EL (cell line): Measurements from ENCODE around the gene NEU4.
A peak's percentile ranks its signal among the peaks of the same experiment; 100 is the strongest.
"Not testable (repeated sequence)": the region's sequence is repeated elsewhere in the genome, so short reads cannot be mapped to it uniquely, and the experiment has no call there.

Experiments used
- DNase-seq: peaks from one replicate; pipeline ENCODE4 v3.0.0-alpha.2; 2016

Gene NEU4

GRCh38 chr2:241775223-241776177 is 33.5 kb upstream of the NEU4 start:
- DNase-seq: no peak

- no peak for DNase-seq
Measured at GRCh38 chr2:241776336-241777169, 32.4 kb upstream of the NEU4 start, which contains the start of gene GAL3ST2. Gene GAL3ST2, plus strand, starts transcription at chr2:241776822. Its CDS starts 134 bp downstream, at chr2:241776956.

GRCh38 chr2:241777170-241777685 is 31.8 kb upstream of the NEU4 start:
- no peak for DNase-seq

- DNase-seq: no peak
Measured at GRCh38 chr2:241777686-241778627, 31.0 kb upstream of the NEU4 start.

GRCh38 chr2:241780939-241781569 is 27.9 kb upstream of the NEU4 start:
- no peak for DNase-seq

- not testable (repeated sequence) for DNase-seq
Measured at GRCh38 chr2:241782053-241782452, 26.9 kb upstream of the NEU4 start.

GRCh38 chr2:241788135-241788534 is 20.9 kb upstream of the NEU4 start:
- no peak for DNase-seq

GRCh38 chr2:241788572-241788971 is 20.4 kb upstream of the NEU4 start:
- DNase-seq: no peak

GRCh38 chr2:241791385-241791784 is 17.6 kb upstream of the NEU4 start:
- peak; percentile 22 for DNase-seq

GRCh38 chr2:241793385-241793784 is 15.6 kb upstream of the NEU4 start:
- DNase-seq: no peak

- no peak for DNase-seq
Measured at GRCh38 chr2:241794250-241794823, 14.7 kb upstream of the NEU4 start.

- DNase-seq: no peak
Measured at GRCh38 chr2:241795021-241795999, 13.7 kb upstream of the NEU4 start.

- no peak for DNase-seq
Measured at GRCh38 chr2:241796209-241796608, 12.8 kb upstream of the NEU4 start.

GRCh38 chr2:241796610-241797138 is 12.3 kb upstream of the NEU4 start:
- no peak for DNase-seq

- DNase-seq: no peak
Measured at GRCh38 chr2:241797441-241798080, 11.4 kb upstream of the NEU4 start.

- DNase-seq: no peak
Measured at GRCh38 chr2:241798081-241798630, 10.8 kb upstream of the NEU4 start.

GRCh38 chr2:241798631-241799521 is 10.1 kb upstream of the NEU4 start:
- no peak for DNase-seq
